Loucy (cell line): ENCODE results near the gene AP5B1.

Experiments
- EZH2phosphoT487 ChIP-seq: fragments of 200-600 bp; IDR thresholded peaks from 2 replicates; pipeline ENCODE4 v1.6.1; 2018; ENCODE audit warnings: antibody characterized with exemption, mild to moderate bottlenecking, moderate library complexity, borderline replicate concordance
- TF ChIP-seq, protein P1 (sequence below): fragments of 200-600 bp; sonication (generic); conservative IDR thresholded peaks from 2 replicates; pipeline ENCODE4 v1.5.1; 2014; ENCODE audit warnings: mild to moderate bottlenecking, antibody characterized with exemption, low read length

- TF ChIP-seq, protein P1, sequence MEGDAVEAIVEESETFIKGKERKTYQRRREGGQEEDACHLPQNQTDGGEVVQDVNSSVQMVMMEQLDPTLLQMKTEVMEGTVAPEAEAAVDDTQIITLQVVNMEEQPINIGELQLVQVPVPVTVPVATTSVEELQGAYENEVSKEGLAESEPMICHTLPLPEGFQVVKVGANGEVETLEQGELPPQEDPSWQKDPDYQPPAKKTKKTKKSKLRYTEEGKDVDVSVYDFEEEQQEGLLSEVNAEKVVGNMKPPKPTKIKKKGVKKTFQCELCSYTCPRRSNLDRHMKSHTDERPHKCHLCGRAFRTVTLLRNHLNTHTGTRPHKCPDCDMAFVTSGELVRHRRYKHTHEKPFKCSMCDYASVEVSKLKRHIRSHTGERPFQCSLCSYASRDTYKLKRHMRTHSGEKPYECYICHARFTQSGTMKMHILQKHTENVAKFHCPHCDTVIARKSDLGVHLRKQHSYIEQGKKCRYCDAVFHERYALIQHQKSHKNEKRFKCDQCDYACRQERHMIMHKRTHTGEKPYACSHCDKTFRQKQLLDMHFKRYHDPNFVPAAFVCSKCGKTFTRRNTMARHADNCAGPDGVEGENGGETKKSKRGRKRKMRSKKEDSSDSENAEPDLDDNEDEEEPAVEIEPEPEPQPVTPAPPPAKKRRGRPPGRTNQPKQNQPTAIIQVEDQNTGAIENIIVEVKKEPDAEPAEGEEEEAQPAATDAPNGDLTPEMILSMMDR, result no peak
- TF ChIP-seq EZH2phosphoT487, result no peak
Measured at GRCh38 chr11:65782816-65783228, 2.0 kb upstream of the AP5B1 start.
